WTC11 (cell line): ENCODE data around the gene ID2. TPM values are rescaled to one million over a fixed set of nuclear protein-coding genes. Genes with fewer than 3 reads are reported as not detected.

Experiments
- ATAC-seq: fragments of 200-7000 bp; cut with Tn5 transposase; 2 replicates; pipeline ENCODE4 v1.10.0; 2021; ENCODE audit warnings: mild to moderate bottlenecking, moderate library complexity
- CTCF ChIA-PET: fragments of 300-600 bp; sonication (Branson Sonifier 250); formaldehyde crosslinking; loops from one replicate; lab custom pipeline; 2021; ENCODE audit warnings: antibody characterized with exemption; lab: Charles Lee
- POLR2A ChIA-PET: fragments of 350-600 bp; sonication (Branson Sonifier 250); formaldehyde crosslinking; loops from one replicate; lab custom pipeline; 2021; ENCODE audit warnings: antibody characterized with exemption; lab: Charles Lee
- DNase-seq: peaks from one replicate; pipeline ENCODE4 v3.0.0; 2021; ENCODE audit warnings: low spot score
- H3K27ac Mint-ChIP-seq: 2 replicates; pipeline ENCODE4 v1.8.0; 2021; ENCODE audit warnings: mixed read lengths
- H3K27me3 Mint-ChIP-seq: 2 replicates; pipeline ENCODE4 v1.8.0; 2021; ENCODE audit warnings: low read depth, mild to moderate bottlenecking, moderate library complexity, mixed read lengths
- H3K36me3 Mint-ChIP-seq: 2 replicates; pipeline ENCODE4 v1.8.0; 2021; ENCODE audit warnings: mixed read lengths
- H3K4me1 Mint-ChIP-seq: 2 replicates; pipeline ENCODE4 v1.8.0; 2022; ENCODE audit warnings: mixed read lengths
- H3K4me3 Mint-ChIP-seq: 2 replicates; pipeline ENCODE4 v1.8.0; 2021; ENCODE audit warnings: mild to moderate bottlenecking, moderate library complexity, mixed read lengths
- H3K9me3 Mint-ChIP-seq: 2 replicates; pipeline ENCODE4 v1.8.0; 2021; ENCODE audit warnings: mixed read lengths
- AR ChIP-seq: fragments of 250-450 bp; sonication (Bioruptor Pico); IDR thresholded peaks from 2 replicates; pipeline ENCODE4 v1.9.0; 2021; ENCODE audit warnings: mild to moderate bottlenecking
- ATF6 ChIP-seq: sonication (generic); formaldehyde crosslinking; IDR thresholded peaks from 2 replicates; pipeline ENCODE4 v1.8.1; 2023; ENCODE audit warnings: mild to moderate bottlenecking, missing genetic modification reagents
- CDX4 ChIP-seq: fragments of 250-450 bp; sonication (Bioruptor Pico); IDR thresholded peaks from 2 replicates; pipeline ENCODE4 v1.9.0; 2021; ENCODE audit warnings: moderate library complexity, mild to moderate bottlenecking, inconsistent platforms, borderline replicate concordance
- E2F1 ChIP-seq: sonication (generic); formaldehyde crosslinking; IDR thresholded peaks from 2 replicates; pipeline ENCODE4 v1.8.0; 2022; ENCODE audit warnings: mild to moderate bottlenecking, missing genetic modification reagents
- ESRRA ChIP-seq: sonication (generic); formaldehyde crosslinking; IDR thresholded peaks from 2 replicates; pipeline ENCODE4 v1.8.1; 2022; ENCODE audit warnings: mild to moderate bottlenecking, missing genetic modification reagents, borderline replicate concordance
- FOXP1 ChIP-seq: sonication (generic); formaldehyde crosslinking; IDR thresholded peaks from 2 replicates; pipeline ENCODE4 v1.8.0; 2022; ENCODE audit warnings: missing genetic modification reagents, mild to moderate bottlenecking, moderate library complexity, borderline replicate concordance
- GRHL2 ChIP-seq: fragments of 250-450 bp; sonication (Bioruptor Pico); IDR thresholded peaks from 2 replicates; pipeline ENCODE4 v1.8.0; 2022; ENCODE audit warnings: mild to moderate bottlenecking, moderate library complexity; ENCODE audit not compliant: insufficient replicate concordance, severe bottlenecking
- MAX ChIP-seq: sonication (generic); formaldehyde crosslinking; IDR thresholded peaks from 2 replicates; pipeline ENCODE4 v1.8.0; 2022; ENCODE audit warnings: mild to moderate bottlenecking, missing genetic modification reagents
- RELA ChIP-seq: sonication (generic); formaldehyde crosslinking; IDR thresholded peaks from 2 replicates; pipeline ENCODE4 v1.8.1; 2022; ENCODE audit warnings: missing genetic modification reagents, mild to moderate bottlenecking, borderline replicate concordance
- RORB ChIP-seq: fragments of 250-450 bp; sonication (Bioruptor Pico); IDR thresholded peaks from 2 replicates; pipeline ENCODE4 v1.9.0; 2021; ENCODE audit warnings: mild to moderate bottlenecking
- SMAD3 ChIP-seq: sonication (generic); formaldehyde crosslinking; IDR thresholded peaks from 2 replicates; pipeline ENCODE4 v1.8.0; 2022; ENCODE audit warnings: missing genetic modification reagents, mild to moderate bottlenecking, borderline replicate concordance
- SOX15 ChIP-seq: fragments of 250-450 bp; sonication (Bioruptor Pico); IDR thresholded peaks from 2 replicates; pipeline ENCODE4 v1.9.0; 2021; ENCODE audit warnings: mild to moderate bottlenecking
- TCF7 ChIP-seq: sonication (generic); formaldehyde crosslinking; IDR thresholded peaks from 2 replicates; pipeline ENCODE4 v1.8.0; 2022; ENCODE audit warnings: mild to moderate bottlenecking, low read depth, missing genetic modification reagents, moderate library complexity
- ZNF138 ChIP-seq: sonication (generic); formaldehyde crosslinking; conservative IDR thresholded peaks from 2 replicates; pipeline ENCODE4 v1.8.1; 2022; ENCODE audit warnings: mild to moderate bottlenecking, moderate library complexity, missing genetic modification reagents
- ZNF219 ChIP-seq: sonication (generic); formaldehyde crosslinking; IDR thresholded peaks from 2 replicates; pipeline ENCODE4 v1.8.0; 2023; ENCODE audit warnings: missing genetic modification reagents, mild to moderate bottlenecking, borderline replicate concordance
- ZNF232 ChIP-seq: sonication (generic); formaldehyde crosslinking; IDR thresholded peaks from 2 replicates; pipeline ENCODE4 v1.8.0; 2022; ENCODE audit warnings: mild to moderate bottlenecking, missing genetic modification reagents
- total RNA-seq: library from RNA; stranded (reverse); gene quantifications from 3 replicates; pipeline ENCODE4 v1.2.3, GENCODE V29; 2021
- TF ChIP-seq, protein P1 (sequence below): sonication (generic); formaldehyde crosslinking; IDR thresholded peaks from 2 replicates; pipeline ENCODE4 v1.8.1; 2022; ENCODE audit warnings: mild to moderate bottlenecking, missing genetic modification reagents, moderate library complexity, borderline replicate concordance
- TF ChIP-seq, protein P2 (sequence below): sonication (generic); formaldehyde crosslinking; IDR thresholded peaks from 2 replicates; pipeline ENCODE4 v1.8.0; 2022; ENCODE audit warnings: mild to moderate bottlenecking, missing genetic modification reagents
- TF ChIP-seq, protein P3 (sequence below): sonication (generic); formaldehyde crosslinking; IDR thresholded peaks from 2 replicates; pipeline ENCODE4 v1.8.1; 2022; ENCODE audit warnings: low read depth, missing genetic modification reagents, borderline replicate concordance

Gene ID2
- total RNA-seq, 1 experiment from 2014 or later, result 38.6 TPM

DNA sequence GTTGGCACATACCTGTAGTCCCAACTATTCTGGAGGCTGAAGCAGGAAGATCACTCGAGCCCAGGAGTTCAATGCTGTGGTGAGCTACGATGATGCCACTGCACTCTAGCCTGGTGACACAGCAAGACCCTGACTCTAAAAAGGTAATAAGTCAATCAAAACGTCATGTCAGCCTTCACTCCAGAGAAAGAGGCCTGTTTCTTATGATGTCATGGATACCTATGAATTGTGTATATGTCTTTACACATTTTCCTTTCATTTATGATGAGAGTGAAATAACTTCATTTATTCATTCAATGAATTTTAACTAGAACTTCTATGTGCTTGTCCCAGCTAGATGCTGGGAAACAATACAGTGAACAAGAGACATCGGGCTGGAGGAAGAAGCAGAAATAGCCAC lies 25.0 kb upstream of the ID2 start:
- DNase-seq (no peak), ATAC-seq (no peak)
- Mint-ChIP-seq H3K27ac (no peak overlapping the region), H3K27me3 (no peaks in the 10 kb centered on the region; the same call in 1 of the 2 replicates), H3K9me3 (no peaks in the 10 kb centered on the region), H3K4me3 (no peak overlapping the region), H3K4me1 (no peaks in the 10 kb centered on the region), H3K36me3 (no peaks in the 10 kb centered on the region)
- POLR2A ChIA-PET, result interaction anchor here (0.6 kb wide), 1 partner anchor 21 kb away, joined by 3 read pairs; no protein-coding TSS in a partner anchor
- CTCF ChIA-PET, result interaction anchor here (1.2 to 1.3 kb wide), 2 partner anchors 22 to 36 kb away, joined by 3 read pairs; no protein-coding TSS in a partner anchor
- no peak for TF ChIP-seq ZNF232 (CRISPR knock-in tag)
- TF ChIP-seq, protein P1, sequence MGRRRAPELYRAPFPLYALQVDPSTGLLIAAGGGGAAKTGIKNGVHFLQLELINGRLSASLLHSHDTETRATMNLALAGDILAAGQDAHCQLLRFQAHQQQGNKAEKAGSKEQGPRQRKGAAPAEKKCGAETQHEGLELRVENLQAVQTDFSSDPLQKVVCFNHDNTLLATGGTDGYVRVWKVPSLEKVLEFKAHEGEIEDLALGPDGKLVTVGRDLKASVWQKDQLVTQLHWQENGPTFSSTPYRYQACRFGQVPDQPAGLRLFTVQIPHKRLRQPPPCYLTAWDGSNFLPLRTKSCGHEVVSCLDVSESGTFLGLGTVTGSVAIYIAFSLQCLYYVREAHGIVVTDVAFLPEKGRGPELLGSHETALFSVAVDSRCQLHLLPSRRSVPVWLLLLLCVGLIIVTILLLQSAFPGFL (CRISPR knock-in tag), result no peak
- no peak for TF ChIP-seq GRHL2 (CRISPR knock-in tag)
- TF ChIP-seq SOX15 (CRISPR knock-in tag), result no peak
- TF ChIP-seq MAX (CRISPR knock-in tag), result no peak
- no peak for TF ChIP-seq RORB (CRISPR knock-in tag)
- no peak for TF ChIP-seq ESRRA (CRISPR knock-in tag)
- no peak for TF ChIP-seq ZNF219 (CRISPR knock-in tag)
- TF ChIP-seq, protein P2, sequence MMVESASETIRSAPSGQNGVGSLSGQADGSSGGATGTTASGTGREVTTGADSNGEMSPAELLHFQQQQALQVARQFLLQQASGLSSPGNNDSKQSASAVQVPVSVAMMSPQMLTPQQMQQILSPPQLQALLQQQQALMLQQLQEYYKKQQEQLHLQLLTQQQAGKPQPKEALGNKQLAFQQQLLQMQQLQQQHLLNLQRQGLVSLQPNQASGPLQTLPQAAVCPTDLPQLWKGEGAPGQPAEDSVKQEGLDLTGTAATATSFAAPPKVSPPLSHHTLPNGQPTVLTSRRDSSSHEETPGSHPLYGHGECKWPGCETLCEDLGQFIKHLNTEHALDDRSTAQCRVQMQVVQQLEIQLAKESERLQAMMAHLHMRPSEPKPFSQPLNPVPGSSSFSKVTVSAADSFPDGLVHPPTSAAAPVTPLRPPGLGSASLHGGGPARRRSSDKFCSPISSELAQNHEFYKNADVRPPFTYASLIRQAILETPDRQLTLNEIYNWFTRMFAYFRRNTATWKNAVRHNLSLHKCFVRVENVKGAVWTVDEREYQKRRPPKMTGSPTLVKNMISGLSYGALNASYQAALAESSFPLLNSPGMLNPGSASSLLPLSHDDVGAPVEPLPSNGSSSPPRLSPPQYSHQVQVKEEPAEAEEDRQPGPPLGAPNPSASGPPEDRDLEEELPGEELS, result no peak
- no peak for TF ChIP-seq AR (CRISPR knock-in tag)
- no peak for TF ChIP-seq SMAD3
- no peak for TF ChIP-seq RELA (CRISPR knock-in tag)
- TF ChIP-seq E2F1 (CRISPR knock-in tag), result no peak
- TF ChIP-seq, protein P3, sequence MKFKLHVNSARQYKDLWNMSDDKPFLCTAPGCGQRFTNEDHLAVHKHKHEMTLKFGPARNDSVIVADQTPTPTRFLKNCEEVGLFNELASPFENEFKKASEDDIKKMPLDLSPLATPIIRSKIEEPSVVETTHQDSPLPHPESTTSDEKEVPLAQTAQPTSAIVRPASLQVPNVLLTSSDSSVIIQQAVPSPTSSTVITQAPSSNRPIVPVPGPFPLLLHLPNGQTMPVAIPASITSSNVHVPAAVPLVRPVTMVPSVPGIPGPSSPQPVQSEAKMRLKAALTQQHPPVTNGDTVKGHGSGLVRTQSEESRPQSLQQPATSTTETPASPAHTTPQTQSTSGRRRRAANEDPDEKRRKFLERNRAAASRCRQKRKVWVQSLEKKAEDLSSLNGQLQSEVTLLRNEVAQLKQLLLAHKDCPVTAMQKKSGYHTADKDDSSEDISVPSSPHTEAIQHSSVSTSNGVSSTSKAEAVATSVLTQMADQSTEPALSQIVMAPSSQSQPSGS (CRISPR knock-in tag), result no peak
- TF ChIP-seq ZNF138 (CRISPR knock-in tag), result no peak
- no peak for TF ChIP-seq ATF6
- no peak for TF ChIP-seq TCF7
- TF ChIP-seq CDX4 (CRISPR knock-in tag), result no peak
- TF ChIP-seq FOXP1, result no peak
